Astrocyte (in vitro differentiated cells and primary cell): ENCODE data around the gene HOXD9. TPM values are rescaled to one million over a fixed set of nuclear protein-coding genes. Genes with fewer than 3 reads are reported as not detected.

Experiments used
- DNase-seq: peaks from one replicate; pipeline ENCODE4 v3.0.0-alpha.2; 2010; ENCODE audit warnings: low read depth
- FAIRE-seq: peaks from 2 replicates; lab custom pipeline; 2011; peaks lifted over from hg19 to GRCh38; lab: Jason Lieb, UNC
- H2AFZ ChIP-seq: 2 replicates; pipeline ENCODE4 v1.6.0; 2012; ENCODE audit warnings: low read depth, low read length, inconsistent platforms
- H3K27ac ChIP-seq: 2 replicates; pipeline ENCODE4 v1.5.1; 2011; ENCODE audit warnings: low read depth, low read length, inconsistent platforms
- H3K27me3 ChIP-seq: 2 replicates; pipeline ENCODE4 v1.6.0; 2011; ENCODE audit warnings: low read length, inconsistent platforms; ENCODE audit not compliant: insufficient read depth
- H3K36me3 ChIP-seq: 2 replicates; pipeline ENCODE4 v1.5.1; 2011; ENCODE audit warnings: low read length, inconsistent platforms; ENCODE audit not compliant: insufficient read depth
- H3K4me1 ChIP-seq: 2 replicates; pipeline ENCODE4 v1.5.1; 2011; ENCODE audit warnings: low read length, inconsistent platforms; ENCODE audit not compliant: insufficient read depth
- H3K4me2 ChIP-seq: 2 replicates; pipeline ENCODE4 v1.6.0; 2012; ENCODE audit warnings: low read length, inconsistent platforms
- H3K4me3 ChIP-seq: 2 replicates; pipeline ENCODE4 v1.5.1; 2011; ENCODE audit warnings: low read depth, mild to moderate bottlenecking, low read length, inconsistent platforms; ENCODE audit not compliant: insufficient read depth
- H3K79me2 ChIP-seq: 2 replicates; pipeline ENCODE4 v1.6.0; 2012; ENCODE audit warnings: mild to moderate bottlenecking, low read length, inconsistent platforms; ENCODE audit not compliant: insufficient read depth
- H3K9ac ChIP-seq: 2 replicates; pipeline ENCODE4 v1.6.0; 2012; ENCODE audit warnings: mild to moderate bottlenecking, low read length, inconsistent platforms
- H3K9me3 ChIP-seq: 2 replicates; pipeline ENCODE4 v1.5.1; 2012; ENCODE audit warnings: low read depth, mild to moderate bottlenecking, low read length, inconsistent platforms; ENCODE audit not compliant: insufficient read depth
- H4K20me1 ChIP-seq: 2 replicates; pipeline ENCODE4 v1.6.0; 2012; ENCODE audit warnings: low read length, inconsistent platforms; ENCODE audit not compliant: insufficient read depth
- H3K27ac Mint-ChIP-seq: one replicate; pipeline ENCODE4 v1.8.0; 2021; ENCODE audit warnings: mild to moderate bottlenecking, mixed read lengths; ENCODE audit not compliant: unreplicated experiment
- H3K27me3 Mint-ChIP-seq: one replicate; pipeline ENCODE4 v1.8.0; 2021; ENCODE audit warnings: low read depth, mixed read lengths; ENCODE audit not compliant: unreplicated experiment
- H3K36me3 Mint-ChIP-seq: one replicate; pipeline ENCODE4 v1.8.0; 2021; ENCODE audit warnings: low read depth, mixed read lengths; ENCODE audit not compliant: unreplicated experiment
- H3K4me1 Mint-ChIP-seq: one replicate; pipeline ENCODE4 v1.8.0; 2021; ENCODE audit warnings: low read depth, mixed read lengths; ENCODE audit not compliant: unreplicated experiment
- H3K4me3 Mint-ChIP-seq: one replicate; pipeline ENCODE4 v1.8.0; 2021; ENCODE audit warnings: mild to moderate bottlenecking, moderate library complexity, mixed read lengths; ENCODE audit not compliant: unreplicated experiment
- H3K9me3 Mint-ChIP-seq: one replicate; pipeline ENCODE4 v1.8.0; 2021; ENCODE audit warnings: mild to moderate bottlenecking, mixed read lengths; ENCODE audit not compliant: unreplicated experiment
- CTCF ChIP-seq: IDR thresholded peaks from 2 replicates; pipeline ENCODE4 v1.5.1; 2011; ENCODE audit warnings: low read depth, mild to moderate bottlenecking, inconsistent platforms, low read length, moderate library complexity; ENCODE audit not compliant: insufficient read depth
- EZH2 ChIP-seq: IDR thresholded peaks from 2 replicates; pipeline ENCODE4 v1.6.1; 2012; ENCODE audit warnings: mild to moderate bottlenecking, low read length, inconsistent platforms; ENCODE audit not compliant: insufficient read depth
- total RNA-seq: library from RNA; stranded (reverse); gene quantifications from 2 replicates; pipeline ENCODE4 v1.2.1, GENCODE V29; 2021

The HOXD9 gene
- total RNA-seq, 1 donor from 2014 or later = not detected

GRCh38 chr2:176103194-176103593 lies 19.3 kb upstream of the HOXD9 start:
- Mint-ChIP-seq H3K27ac (no peak overlapping the region), H3K27me3 (peaks cover 82% of the 10 kb centered on the region), H3K4me1 (peaks cover 4% of the 10 kb centered on the region), H3K4me3 (no peak overlapping the region), H3K9me3 (peaks cover 20% of the 10 kb centered on the region), H3K36me3 (no peaks in the 10 kb centered on the region)
- no peak for FAIRE-seq
- Histone ChIP-seq H4K20me1 (peaks cover 4% of the 10 kb centered on the region), H3K9me3 (peaks cover 21% of the 10 kb centered on the region), H3K9ac (no peak overlapping the region), H2AFZ (no peak overlapping the region), H3K27ac (no peak overlapping the region), H3K4me2 (no peak overlapping the region), H3K4me3 (no peak overlapping the region), H3K79me2 (no peaks in the 10 kb centered on the region), H3K4me1 (no peaks in the 10 kb centered on the region), H3K36me3 (no peaks in the 10 kb centered on the region), H3K27me3 (peaks cover 88% of the 10 kb centered on the region)
- no peak for DNase-seq
- TF ChIP-seq EZH2 (no peak), CTCF (no peak)

GRCh38 chr2:176103742-176104315 lies 18.7 kb upstream of the HOXD9 start:
- no peak for TF ChIP-seq CTCF
- peak; percentile 17 for TF ChIP-seq EZH2
- Mint-ChIP-seq H3K27ac (peak overlapping the region; percentile 62), H3K4me1 (peaks cover 4% of the 10 kb centered on the region), H3K27me3 (peaks cover 79% of the 10 kb centered on the region), H3K36me3 (no peaks in the 10 kb centered on the region), H3K4me3 (no peak overlapping the region), H3K9me3 (peaks cover 20% of the 10 kb centered on the region)
- H3K36me3 ChIP-seq = no peaks in the 10 kb centered on the region
- H3K9ac ChIP-seq = no peak overlapping the region
- H3K4me1 ChIP-seq = no peaks in the 10 kb centered on the region
- H4K20me1 ChIP-seq = peaks cover 4% of the 10 kb centered on the region
- peaks cover 87% of the 10 kb centered on the region for H3K27me3 ChIP-seq
- H3K4me2 ChIP-seq = no peak overlapping the region
- DNase-seq (no peak), FAIRE-seq (no peak)
- H3K79me2 ChIP-seq = no peaks in the 10 kb centered on the region
- H3K27ac ChIP-seq = no peak overlapping the region
- H2AFZ ChIP-seq = no peak overlapping the region
- no peak overlapping the region for H3K4me3 ChIP-seq
- H3K9me3 ChIP-seq = peaks cover 21% of the 10 kb centered on the region

- peaks cover 87% of the 10 kb centered on the region for H3K27me3 ChIP-seq
- peak overlapping the region; percentile 72 for H3K27ac Mint-ChIP-seq
- FAIRE-seq = no peak
Observed at GRCh38 chr2:176104316-176105077, 18.0 kb upstream of the HOXD9 start.

More at GRCh38 chr2:176104316-176105077, 18.0 kb upstream of the HOXD9 start:
- Histone ChIP-seq H3K4me1 (no peaks in the 10 kb centered on the region), H3K36me3 (no peaks in the 10 kb centered on the region), H2AFZ (no peak overlapping the region), H3K9ac (no peak overlapping the region), H3K79me2 (no peaks in the 10 kb centered on the region), H3K4me3 (no peak overlapping the region), H3K4me2 (no peak overlapping the region), H3K27ac (no peak overlapping the region), H4K20me1 (peaks cover 4% of the 10 kb centered on the region), H3K9me3 (peaks cover 21% of the 10 kb centered on the region)
- Mint-ChIP-seq H3K4me3 (no peak overlapping the region), H3K9me3 (peaks cover 23% of the 10 kb centered on the region), H3K4me1 (peaks cover 4% of the 10 kb centered on the region), H3K36me3 (no peaks in the 10 kb centered on the region), H3K27me3 (peaks cover 79% of the 10 kb centered on the region)
- TF ChIP-seq EZH2 (peak; percentile 89), CTCF (no peak)
- DNase-seq = no peak
